Upper lobe of left lung (tissue), 4 donors: Measurements from ENCODE around the gene CACNA2D4.

ENCODE experiments used
- CTCF ChIP-seq, 6 experiments: fragments of 450-650 bp in 4 of 6; fragments of 200-600 bp in 2 of 6; sonication (generic) in 2 of 6; IDR thresholded peaks; one replicate each; pipeline ENCODE4 v1.5.1; 2016 to 2019; ENCODE audit warnings: antibody characterized with exemption in 6 of 6
- POLR2A ChIP-seq, 4 donors: fragments of 450-650 bp; IDR thresholded peaks; one replicate each; pipeline ENCODE4 v1.5.1; 2016 to 2017; ENCODE audit warnings: antibody characterized with exemption in 4 of 4, mild to moderate bottlenecking in 2 of 4
- POLR2AphosphoS5 ChIP-seq, 2 donors: sonication (generic); formaldehyde crosslinking; IDR thresholded peaks; one replicate each; pipeline ENCODE4 v1.5.1; 2017; ENCODE audit warnings: antibody characterized with exemption in 2 of 2

DNA sequence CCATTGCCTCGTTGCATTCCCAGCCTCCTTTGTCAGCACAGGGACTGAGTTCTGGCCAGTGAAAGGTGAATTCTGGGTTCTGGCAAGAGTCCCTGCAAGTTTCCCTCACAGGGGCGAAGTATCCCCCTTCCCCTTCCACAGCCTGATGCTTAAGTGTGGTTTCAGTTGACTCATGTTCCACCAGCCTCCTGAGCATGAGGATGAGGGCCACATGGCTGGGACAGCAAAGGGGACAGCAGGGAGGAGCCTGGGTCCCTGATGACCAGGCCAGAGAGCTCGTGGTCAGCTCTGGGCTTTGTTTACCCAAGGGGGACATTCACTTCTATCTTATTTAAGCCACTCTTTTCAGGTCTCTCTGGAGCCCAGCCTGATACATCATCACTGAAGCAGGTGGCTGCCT is 36.5 kb downstream of the CACNA2D4 start:
- TF ChIP-seq CTCF (IDR thresholded peaks at IDR 0.05): no peak
- no peak for TF ChIP-seq POLR2A (IDR thresholded peaks at IDR 0.05)
- TF ChIP-seq POLR2AphosphoS5 (IDR thresholded peaks at IDR 0.05): no peak
